Duodenal mucosa (tissue), 2 donors: ENCODE measurements around the gene MTHFD1.

ENCODE experiments used
- H3K27ac ChIP-seq: one replicate; pipeline ENCODE4 v1.7.0; 2013; ENCODE audit warnings: low read depth, low read length
- H3K27me3 ChIP-seq, 2 donors: one replicate each; pipeline ENCODE4 v1.7.0; 2013; ENCODE audit warnings: low read length in 2 of 2, control low read depth in 1 of 2; ENCODE audit not compliant: insufficient read depth in 2 of 2, control insufficient read depth in 1 of 2
- H3K36me3 ChIP-seq, 2 donors: one replicate each; pipeline ENCODE4 v1.7.0; 2013; ENCODE audit warnings: low read length in 2 of 2, control low read depth in 1 of 2; ENCODE audit not compliant: insufficient read depth in 2 of 2, control insufficient read depth in 1 of 2
- H3K4me1 ChIP-seq, 2 donors: one replicate each; pipeline ENCODE4 v1.7.0; 2013; ENCODE audit warnings: low read length in 2 of 2, control low read depth in 1 of 2; ENCODE audit not compliant: insufficient read depth in 2 of 2, control insufficient read depth in 1 of 2
- H3K4me3 ChIP-seq, 2 donors: one replicate each; pipeline ENCODE4 v1.7.0; 2013; ENCODE audit warnings: low read length in 2 of 2, low read depth in 1 of 2
- H3K9ac ChIP-seq, 2 donors: one replicate each; pipeline ENCODE4 v1.7.0; 2013; ENCODE audit warnings: low read length in 2 of 2, low read depth in 1 of 2
- H3K9me3 ChIP-seq, 2 donors: one replicate each; pipeline ENCODE4 v1.7.0; 2013; ENCODE audit warnings: low read length in 2 of 2, control low read depth in 1 of 2; ENCODE audit not compliant: control insufficient read depth in 1 of 2

Gene MTHFD1

DNA sequence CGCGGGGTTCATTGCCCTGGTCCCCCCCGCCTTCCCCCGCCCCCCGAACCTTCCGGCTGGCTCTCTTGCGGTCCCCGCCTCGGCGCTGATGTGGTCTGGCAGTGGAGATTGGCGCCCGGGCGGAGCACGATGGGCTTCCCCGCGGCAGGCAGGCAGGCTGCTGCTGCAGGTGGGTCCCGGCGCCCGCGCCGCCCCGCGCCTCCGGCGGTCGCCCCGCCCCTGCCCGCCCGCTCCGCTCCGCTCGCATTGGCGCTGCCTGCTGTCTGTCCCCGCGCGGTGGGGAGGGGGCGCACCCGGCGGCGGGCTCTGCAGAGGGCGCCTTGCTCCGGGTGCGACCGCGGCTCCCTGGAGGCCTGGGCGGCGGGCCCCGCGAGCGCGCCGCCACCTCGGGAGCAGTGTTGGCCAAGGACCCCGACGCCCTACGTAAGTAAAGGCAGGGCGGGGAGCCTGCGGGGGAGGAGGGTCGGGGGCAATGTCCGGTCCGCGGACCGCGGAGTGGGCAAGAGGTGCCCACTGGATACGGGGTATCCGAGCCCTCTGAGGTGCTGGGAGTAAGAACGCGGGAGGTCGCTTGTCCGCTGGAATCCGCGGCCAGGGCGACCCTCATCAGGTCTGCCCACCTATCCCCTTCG lies 77.2 kb downstream of the MTHFD1 start, which contains the start of gene AKAP5:
Gene AKAP5, plus strand, starts transcription at position 309 of the 632 bp plus-strand sequence. CDS start 2,896 bp downstream, outside the sequence.
- H3K9me3 ChIP-seq, result no peaks in the 10 kb centered on the region
- H3K27me3 ChIP-seq, result no peaks in the 10 kb centered on the region
- H3K27ac ChIP-seq, result no peak within 1 kb of the TSS
- peak within 1 kb of the TSS; percentile 78 for H3K4me3 ChIP-seq
- H3K36me3 ChIP-seq, result no peaks in the 10 kb centered on the region
- peak within 1 kb of the TSS; percentile 49 to 69 for H3K9ac ChIP-seq
- H3K4me1 ChIP-seq, result peaks cover 12% of the 10 kb centered on the region in 2 donors

DNA sequence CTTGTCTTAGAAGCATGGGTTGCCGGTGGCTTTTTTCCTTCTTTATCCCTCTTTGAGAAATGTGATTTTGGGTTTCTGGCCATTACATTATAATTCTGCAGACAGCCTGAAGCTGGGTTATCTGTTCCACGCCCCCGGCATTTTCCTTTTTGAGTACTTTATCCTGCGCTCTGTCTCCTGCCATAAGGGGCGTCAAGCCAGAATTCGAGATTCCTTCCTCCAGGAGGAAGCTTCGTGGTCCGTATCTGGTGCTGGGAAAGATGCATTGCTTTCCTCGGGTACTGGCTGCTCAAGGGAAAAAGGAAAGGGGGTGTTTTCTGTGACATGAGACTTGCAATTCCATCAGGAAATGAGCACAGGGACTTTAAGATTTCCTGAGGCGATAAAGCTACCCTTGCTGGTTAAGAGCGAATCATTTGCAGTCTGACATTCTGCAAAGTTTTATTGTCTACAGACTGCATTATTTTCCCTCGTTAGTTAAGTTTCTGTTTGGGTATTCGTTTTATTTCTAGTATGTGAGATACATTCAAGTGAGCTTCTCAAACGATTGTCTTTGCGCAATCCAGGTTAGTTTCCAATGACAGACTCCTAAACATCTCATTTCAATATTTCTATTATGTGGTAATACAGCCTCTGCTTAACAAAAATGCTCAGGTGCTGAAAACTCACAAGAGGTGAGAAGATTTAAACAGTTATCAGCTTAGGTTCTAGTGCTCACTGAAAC lies 77.8 kb downstream of the MTHFD1 start:
- no peak overlapping the region for H3K27ac ChIP-seq
- peak overlapping the region; percentile 49 to 55 for H3K9ac ChIP-seq
- no peaks in the 10 kb centered on the region for H3K9me3 ChIP-seq
- no peaks in the 10 kb centered on the region for H3K27me3 ChIP-seq
- no peaks in the 10 kb centered on the region for H3K36me3 ChIP-seq
- H3K4me3 ChIP-seq, result peak overlapping the region; percentile 78
- peaks cover 12% of the 10 kb centered on the region in 2 donors for H3K4me1 ChIP-seq

DNA sequence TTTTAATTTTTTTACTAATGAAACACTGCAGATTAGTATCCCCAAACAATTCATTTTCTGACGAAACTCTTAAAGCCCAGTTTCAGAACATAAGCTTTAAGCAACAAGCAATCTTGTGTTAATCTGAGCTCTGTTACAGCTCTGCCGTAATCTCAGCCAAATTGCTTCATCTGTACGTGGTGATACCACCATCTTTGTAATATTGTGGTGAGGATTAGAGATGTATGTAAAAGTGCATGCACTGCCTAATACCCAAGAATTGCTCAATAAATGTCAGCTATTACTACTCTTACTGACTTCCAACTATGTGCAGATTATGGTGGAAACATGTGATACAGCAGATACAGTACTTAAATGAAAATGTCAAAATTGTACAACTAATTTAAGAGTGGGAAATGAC lies 78.9 kb downstream of the MTHFD1 start:
- H3K9me3 ChIP-seq, result no peaks in the 10 kb centered on the region
- no peak overlapping the region for H3K27ac ChIP-seq
- H3K4me3 ChIP-seq, result no peak overlapping the region

DNA sequence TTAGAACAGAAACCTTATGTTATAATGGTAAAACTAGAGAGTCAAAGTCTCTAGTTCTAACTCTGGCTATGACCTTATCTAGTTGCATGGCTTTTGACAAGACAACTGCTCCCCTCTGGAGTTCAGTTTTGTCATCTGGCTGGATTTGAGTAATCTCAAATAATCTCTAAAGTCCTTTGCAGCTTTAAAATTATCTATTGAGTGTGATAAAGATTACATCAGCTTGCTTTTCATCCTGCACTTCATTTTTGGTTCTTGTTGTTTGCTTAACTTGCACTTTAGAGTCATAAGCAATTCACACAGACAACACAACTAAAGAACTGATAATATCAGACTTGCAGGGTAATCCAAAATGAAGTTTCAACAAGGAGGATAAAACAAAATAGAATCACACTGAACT lies 79.4 kb downstream of the MTHFD1 start:
- Histone ChIP-seq H3K36me3 (no peaks in the 10 kb centered on the region), H3K27ac (no peak overlapping the region), H3K4me3 (no peak overlapping the region), H3K9me3 (no peaks in the 10 kb centered on the region), H3K9ac (no peak overlapping the region), H3K4me1 (peaks cover 12% of the 10 kb centered on the region in 2 donors), H3K27me3 (no peaks in the 10 kb centered on the region)

More for the DNA sequence above, 78.9 kb downstream of the MTHFD1 start:
- Histone ChIP-seq H3K4me1 (peaks cover 12% of the 10 kb centered on the region in 2 donors), H3K36me3 (no peaks in the 10 kb centered on the region), H3K9ac (no peak overlapping the region), H3K27me3 (no peaks in the 10 kb centered on the region)

DNA sequence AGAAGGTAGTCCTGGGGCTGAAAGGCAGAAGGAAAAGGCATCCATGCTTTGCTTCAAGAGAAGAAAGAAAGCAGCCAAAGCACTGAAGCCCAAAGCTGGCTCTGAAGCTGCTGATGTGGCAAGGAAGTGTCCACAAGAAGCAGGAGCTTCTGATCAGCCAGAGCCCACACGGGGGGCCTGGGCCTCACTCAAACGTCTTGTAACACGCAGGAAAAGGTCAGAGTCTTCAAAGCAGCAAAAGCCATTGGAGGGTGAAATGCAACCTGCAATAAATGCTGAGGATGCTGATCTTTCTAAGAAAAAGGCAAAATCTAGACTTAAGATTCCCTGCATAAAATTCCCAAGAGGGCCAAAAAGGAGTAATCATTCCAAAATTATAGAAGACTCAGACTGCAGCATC lies 80.3 kb downstream of the MTHFD1 start:
- H3K9me3 ChIP-seq, result no peaks in the 10 kb centered on the region
- H3K36me3 ChIP-seq, result no peaks in the 10 kb centered on the region

DNA sequence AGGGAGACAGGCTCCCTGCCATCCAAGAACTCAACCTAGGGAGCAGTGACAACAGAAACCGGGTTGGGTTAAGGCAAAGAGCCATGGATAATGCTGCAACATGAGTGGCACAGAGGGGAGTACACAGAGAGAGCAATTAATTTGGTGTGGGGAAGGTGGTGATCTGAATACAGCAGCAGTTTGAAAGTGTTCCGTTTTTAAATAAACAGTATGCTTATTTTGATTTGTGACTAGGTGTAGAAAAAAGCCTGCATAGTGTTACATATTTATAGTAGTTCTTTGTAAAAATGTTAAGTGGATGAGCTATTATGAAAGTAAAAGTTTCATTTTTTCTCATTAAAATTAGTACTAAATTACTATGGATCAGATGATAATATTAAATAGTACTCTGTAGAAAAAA lies 85.9 kb downstream of the MTHFD1 start:
- no peaks in the 10 kb centered on the region for H3K36me3 ChIP-seq

More for the DNA sequence above, 80.3 kb downstream of the MTHFD1 start:
- H3K27me3 ChIP-seq, result no peaks in the 10 kb centered on the region
- H3K4me1 ChIP-seq, result peaks cover 12% of the 10 kb centered on the region in 2 donors
- no peak overlapping the region for H3K4me3 ChIP-seq
- no peak overlapping the region for H3K27ac ChIP-seq
- H3K9ac ChIP-seq, result no peak overlapping the region

DNA sequence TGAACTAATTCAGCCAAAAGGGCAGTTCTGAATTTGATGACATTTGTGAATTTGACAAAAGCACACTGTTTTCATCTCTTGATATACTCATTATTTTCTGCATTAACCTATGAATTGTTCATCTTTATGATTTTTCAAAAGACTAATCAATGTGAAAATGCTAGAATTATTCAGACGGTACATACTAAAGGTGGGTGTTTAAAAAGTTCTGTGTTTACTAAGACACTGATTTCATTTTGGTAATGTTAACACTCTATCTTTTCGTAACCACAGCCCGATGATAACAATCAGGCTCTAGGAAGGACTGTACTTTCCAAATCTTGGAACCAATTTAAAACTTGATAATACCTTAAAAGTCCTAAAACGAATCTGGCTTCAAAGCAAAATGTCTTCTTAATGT lies 86.5 kb downstream of the MTHFD1 start:
- Histone ChIP-seq H3K27me3 (no peaks in the 10 kb centered on the region), H3K4me3 (no peak overlapping the region), H3K27ac (no peak overlapping the region), H3K9me3 (no peaks in the 10 kb centered on the region), H3K36me3 (no peaks in the 10 kb centered on the region), H3K9ac (no peak overlapping the region), H3K4me1 (peaks cover 0 to 4% of the 10 kb centered on the region in 2 donors)

More for the DNA sequence above, 85.9 kb downstream of the MTHFD1 start:
- Histone ChIP-seq H3K4me3 (no peak overlapping the region), H3K27ac (no peak overlapping the region), H3K9ac (no peak overlapping the region), H3K9me3 (no peaks in the 10 kb centered on the region), H3K27me3 (no peaks in the 10 kb centered on the region), H3K4me1 (peaks cover 0 to 4% of the 10 kb centered on the region in 2 donors)

DNA sequence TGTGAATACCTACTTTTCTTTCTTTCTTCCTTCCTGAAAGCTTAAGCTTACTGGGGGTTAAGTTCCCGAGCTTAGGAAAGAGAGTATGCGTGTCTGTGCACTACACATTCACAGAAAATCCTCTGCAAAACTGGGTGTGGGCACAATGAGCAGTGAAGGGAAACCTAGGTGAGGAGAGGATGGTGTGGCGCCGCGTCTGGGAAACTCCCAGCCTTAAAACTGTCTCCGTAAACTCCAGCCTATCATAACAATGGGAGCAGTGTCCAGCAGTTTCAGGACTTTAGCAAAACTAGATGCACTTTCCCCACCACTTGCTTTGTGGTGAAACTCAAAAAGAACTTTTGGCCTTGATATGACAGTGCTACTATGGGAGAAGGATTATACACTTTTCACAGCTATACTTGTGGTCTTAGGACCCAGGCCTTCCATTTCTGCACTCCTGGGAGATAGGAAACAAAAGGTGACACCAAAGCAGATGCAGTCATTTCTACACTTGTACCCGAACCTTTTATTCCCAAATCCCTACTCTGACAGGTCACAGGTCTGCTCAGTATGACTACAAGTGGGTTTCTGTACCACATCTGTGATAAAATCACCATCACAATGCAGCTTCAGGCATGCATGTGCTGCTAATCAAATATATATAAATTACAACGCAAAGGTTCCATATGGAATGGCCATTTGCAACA lies 87.6 kb downstream of the MTHFD1 start:
- Histone ChIP-seq H3K27me3 (no peaks in the 10 kb centered on the region), H3K27ac (no peak overlapping the region), H3K4me1 (peaks cover 0 to 4% of the 10 kb centered on the region in 2 donors), H3K9me3 (no peaks in the 10 kb centered on the region), H3K9ac (no peak overlapping the region), H3K4me3 (no peak overlapping the region), H3K36me3 (no peaks in the 10 kb centered on the region)

DNA sequence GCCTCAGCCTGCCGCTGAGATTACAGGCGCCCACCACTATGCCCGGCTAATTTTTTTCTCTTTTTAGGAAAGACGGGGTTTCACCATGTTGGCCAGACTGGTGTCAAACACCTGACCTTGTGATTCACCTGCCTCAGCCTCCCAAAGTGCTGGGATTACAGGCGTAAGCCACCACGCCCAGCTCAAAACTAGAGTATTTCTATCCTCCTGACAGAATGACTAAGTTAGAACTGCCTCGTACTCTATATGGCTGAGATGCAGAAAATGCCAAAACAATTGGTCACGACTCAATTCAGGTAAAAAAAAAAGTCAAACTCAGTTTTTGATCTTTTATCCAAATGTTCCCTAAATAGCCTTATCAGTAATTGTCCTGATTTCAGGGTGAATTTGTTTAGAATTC lies 88.3 kb downstream of the MTHFD1 start:
- Histone ChIP-seq H3K9me3 (no peaks in the 10 kb centered on the region), H3K36me3 (no peaks in the 10 kb centered on the region), H3K27ac (no peak overlapping the region), H3K27me3 (no peaks in the 10 kb centered on the region), H3K9ac (no peak overlapping the region), H3K4me1 (peaks cover 0 to 4% of the 10 kb centered on the region in 2 donors), H3K4me3 (no peak overlapping the region)

DNA sequence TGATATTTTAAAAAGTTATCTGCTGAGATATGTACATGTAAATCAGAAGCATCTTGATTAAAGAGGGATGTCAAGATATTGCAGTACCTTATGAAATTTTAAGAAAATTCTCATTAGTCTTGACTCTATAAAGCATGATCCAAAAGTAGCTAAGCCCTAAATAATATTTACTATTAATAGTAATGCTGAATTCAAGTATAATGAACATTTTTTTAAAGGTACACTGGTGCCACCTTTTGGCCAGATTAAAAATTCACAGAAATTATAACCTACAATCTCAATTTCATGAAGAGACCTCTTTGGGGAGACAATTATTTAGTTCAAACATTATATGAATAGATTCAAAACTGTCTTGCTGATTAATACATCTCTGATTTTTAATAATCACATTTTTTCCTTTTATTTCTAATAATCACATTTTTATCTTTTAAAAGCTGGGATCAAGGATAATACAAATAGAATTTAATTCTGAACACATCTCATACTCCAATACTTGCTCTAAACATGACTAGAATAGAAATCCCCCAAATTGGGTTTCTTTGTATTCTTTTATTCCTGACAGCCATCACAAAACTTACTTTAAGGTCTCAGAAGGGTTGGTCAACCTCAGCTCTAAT lies 90.6 kb downstream of the MTHFD1 start:
- H3K9ac ChIP-seq, result no peak overlapping the region
- H3K4me1 ChIP-seq, result peaks cover 0 to 4% of the 10 kb centered on the region in 2 donors
- H3K27me3 ChIP-seq, result no peaks in the 10 kb centered on the region
- no peaks in the 10 kb centered on the region for H3K9me3 ChIP-seq
- H3K27ac ChIP-seq, result no peak overlapping the region
- no peaks in the 10 kb centered on the region for H3K36me3 ChIP-seq
- no peak overlapping the region for H3K4me3 ChIP-seq
